HG03469 (cell line): Measurements from ENCODE around the gene CDH13.

ENCODE experiments used
- ATAC-seq: cut with Tn5 transposase; IDR thresholded peaks from one replicate; pipeline ENCODE4 v1.9.1; 2021; ENCODE audit warnings: mild to moderate bottlenecking, moderate library complexity, moderate number of reproducible peaks; ENCODE audit not compliant: unreplicated experiment

Gene CDH13

DNA sequence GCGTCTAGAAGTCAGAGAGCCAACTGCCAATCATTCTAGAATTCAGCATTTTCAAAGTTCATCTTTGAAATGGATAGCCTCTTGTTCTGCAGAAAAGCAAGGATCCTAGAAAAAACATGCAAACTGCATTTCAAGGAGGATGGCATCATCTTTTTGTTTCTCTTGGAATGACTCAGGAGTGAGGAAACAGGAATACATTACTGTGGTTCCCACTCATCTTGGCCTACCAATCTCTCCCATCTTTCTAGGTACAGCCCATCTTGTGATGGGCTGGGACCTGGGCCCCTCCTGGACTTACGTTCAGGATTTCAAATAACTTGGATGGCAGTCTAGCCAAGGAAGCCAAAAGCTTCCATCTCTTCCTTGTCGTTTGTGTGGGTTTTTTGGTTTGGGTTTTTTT, 363.4 kb downstream of the CDH13 start:
- no peak for ATAC-seq

- ATAC-seq, result no peak
These were observed 364.6 kb downstream of the CDH13 start for GRCh38 chr16:82991410-82991809.

DNA sequence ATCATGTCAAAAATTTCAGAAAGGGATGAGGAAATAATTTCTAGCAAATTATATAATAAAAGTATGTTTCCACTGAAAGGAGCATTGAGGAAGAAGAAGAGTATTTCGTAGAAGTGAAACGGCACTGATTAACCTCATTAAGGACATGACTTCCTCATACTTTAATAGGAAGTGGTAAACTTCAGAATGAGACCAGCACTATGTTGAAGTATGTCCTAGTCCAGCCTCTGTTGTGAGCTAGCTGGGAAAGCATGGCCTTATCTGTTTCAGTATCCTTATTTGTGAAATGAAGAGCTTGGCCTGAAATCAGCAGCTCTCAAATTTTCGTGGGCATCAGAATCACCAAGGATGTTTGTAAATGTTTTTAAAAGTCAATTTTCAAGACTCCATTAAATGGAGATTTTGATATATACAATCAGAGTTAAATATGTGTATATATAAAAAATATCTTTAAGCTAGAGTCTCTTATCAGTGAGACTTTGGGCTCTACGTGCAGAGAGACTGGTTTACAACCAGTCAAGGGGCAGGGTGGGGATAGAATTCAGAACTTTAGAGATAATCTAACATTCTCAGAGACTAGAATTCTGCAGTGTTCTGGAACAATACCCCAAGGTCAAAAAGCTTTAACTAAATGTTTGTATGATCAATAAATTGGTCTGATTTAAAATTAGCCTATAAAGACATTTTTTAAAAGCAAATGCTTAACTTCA, 365.4 kb downstream of the CDH13 start:
- no peak for ATAC-seq

GRCh38 chr16:82992786-82993185, 366.0 kb downstream of the CDH13 start:
- no peak for ATAC-seq

GRCh38 chr16:82993415-82993814, 366.6 kb downstream of the CDH13 start:
- no peak for ATAC-seq

DNA sequence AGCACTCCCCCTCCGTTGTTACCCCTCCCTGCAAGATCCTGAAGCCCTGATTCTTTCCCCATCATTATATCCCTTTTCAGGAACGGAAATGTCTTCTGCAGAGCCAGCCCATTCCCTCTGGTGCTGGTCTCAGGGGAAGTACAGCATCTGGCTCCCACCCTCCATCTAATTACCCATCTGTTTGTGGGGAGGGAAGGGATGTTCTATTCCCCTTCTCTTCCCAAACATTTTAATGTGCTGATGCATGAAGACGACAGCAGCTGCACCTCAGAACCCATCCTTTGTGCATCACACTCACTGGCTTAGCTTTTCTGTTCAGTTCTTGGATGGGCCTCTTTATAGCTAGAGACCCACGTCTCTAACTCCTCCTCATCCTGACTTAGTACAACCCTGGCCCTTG, 367.2 kb downstream of the CDH13 start:
- ATAC-seq, result no peak

GRCh38 chr16:82995286-82995923, 368.6 kb downstream of the CDH13 start:
- no peak for ATAC-seq

DNA sequence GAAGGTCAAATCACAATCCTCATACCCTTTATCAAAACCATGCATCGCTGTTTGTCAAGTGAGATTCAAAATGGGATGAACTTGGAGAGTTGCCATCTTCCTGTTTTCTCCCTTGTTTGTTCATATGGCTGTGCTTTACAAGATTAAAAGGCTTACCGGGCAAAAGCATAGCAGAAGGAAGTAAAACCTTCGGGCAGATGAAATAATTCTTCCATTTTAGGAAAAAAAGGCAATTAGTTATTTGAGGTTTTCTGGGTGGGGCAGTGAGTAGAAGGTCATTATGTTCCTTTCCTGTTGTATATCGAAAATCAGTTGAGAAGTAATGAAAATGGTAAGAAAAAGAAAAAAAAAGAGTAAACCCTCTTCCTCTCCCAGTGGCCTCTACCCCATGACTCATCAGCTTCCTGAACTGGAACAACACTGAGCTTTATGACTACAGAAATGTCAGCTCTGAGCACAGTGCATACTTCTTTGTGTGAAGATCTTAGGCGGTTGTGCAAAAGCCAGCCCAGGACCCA, 369.2 kb downstream of the CDH13 start:
- no peak for ATAC-seq

DNA sequence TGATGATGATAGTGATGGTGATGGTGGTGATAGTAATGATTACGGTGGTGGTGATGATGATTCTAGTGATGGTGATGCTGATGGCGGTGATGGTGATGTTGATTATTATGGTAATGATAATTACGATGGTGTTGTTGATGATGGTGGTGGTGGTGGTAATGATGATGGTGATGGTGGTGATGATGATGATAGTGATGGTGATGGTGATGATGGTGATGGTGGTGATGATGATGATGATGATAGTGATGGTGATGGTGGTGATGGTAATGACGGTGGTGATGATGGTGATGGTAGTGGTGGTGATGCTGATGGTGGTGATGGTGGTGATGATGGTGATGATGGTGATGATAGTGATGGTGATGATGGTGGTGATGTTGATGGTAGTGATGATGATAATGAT, 370.0 kb downstream of the CDH13 start:
- ATAC-seq, result no peak

DNA sequence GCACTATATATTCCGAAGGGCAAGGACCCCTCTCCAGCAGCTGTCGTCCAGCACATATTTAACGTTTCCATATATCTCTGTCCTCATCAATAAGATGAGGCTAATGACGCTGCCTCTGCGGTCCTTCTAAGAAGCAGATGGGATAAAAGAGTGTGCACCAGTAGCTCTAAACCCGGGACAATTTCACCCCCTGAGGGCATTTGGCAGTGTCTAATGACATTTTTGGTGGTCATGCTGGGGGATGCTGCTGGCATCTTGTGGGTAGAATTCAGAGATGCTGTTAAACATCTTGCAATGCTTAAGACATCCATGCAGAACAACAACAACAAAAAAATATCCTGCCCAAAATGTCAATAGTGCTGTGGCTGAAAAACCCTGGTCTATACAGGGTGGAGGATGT, 372.9 kb downstream of the CDH13 start:
- no peak for ATAC-seq

DNA sequence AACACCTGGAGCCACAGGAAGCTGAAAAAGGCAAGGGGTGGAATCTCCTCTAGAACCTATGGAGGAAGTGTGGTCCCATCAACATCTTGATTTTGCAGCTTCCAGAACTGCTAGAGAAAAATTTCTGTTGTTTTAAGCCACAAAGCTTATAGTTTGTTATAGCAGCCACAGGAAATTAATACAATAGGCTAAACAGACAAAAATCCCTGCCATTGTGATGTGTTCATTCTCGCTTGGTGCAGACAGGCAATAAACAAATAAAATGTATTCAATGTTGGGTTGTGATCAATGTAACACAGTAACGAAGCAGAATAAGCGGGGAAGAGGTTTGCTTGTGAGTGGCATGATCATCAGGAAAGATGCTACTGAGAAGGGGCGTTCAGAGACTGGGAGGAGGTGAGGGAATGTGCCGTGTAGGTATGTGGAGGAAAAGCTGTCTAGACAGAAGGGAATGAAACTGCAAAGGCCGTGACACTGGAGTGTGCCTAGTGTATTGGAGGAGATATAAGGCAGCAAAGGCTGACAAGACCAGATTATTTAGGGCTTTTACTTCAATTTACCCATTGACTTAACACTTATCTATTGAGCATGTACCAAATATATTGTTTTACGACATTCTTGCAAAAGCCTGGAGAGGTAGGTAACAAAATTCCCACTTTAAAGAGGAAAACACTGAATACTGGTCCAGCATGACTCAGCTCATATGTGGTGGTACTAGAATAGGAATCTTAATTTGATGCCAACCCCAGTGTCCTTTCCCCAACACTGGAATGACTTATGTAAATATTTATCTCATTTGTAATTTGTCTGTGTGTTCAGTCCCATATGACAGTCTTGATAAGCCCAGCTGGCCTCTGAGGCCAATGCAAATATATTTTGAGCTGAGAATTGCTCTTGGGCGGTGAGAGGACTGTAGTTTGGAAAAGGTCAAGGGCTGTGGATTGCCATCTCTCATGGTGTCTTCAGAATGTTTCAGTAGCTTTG, 375.9 kb downstream of the CDH13 start:
- ATAC-seq, result no peak

DNA sequence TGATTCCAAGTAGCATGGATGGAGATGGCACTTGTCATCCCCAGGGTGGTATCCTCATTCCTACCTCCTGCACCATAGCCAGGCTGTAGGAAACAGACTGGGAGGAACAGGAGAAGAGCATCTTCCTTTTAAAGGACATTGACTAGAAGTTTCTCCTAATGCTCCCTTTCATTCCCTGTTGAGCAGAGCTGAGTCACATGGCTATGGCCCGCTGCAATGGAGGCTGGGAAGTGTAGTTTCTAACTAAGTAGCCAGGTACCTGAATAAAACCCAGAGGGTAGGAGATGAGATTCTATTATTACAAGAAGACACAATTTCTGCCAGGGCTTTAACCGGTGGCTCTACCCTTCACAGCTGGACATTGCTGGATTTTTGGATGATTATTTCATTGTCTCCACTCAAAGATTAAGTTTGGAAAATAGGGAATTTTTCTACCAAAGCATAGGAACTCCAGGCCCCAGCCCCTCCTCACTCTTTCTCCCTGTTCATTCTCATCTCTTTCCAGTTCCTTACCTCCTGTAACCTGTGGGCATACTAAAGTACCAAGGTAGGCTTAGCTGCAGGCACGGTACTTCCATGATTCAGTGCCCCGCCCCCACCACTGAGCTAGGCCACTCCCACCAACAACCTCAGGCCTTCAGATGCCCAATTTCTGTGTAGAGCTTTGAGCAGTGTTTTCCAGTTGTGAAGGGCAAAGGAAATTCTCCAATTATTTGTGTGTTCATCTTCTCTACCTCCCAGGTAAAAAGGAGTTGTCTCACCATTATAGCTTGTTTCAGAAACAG, 378.3 kb downstream of the CDH13 start:
- no peak for ATAC-seq

- no peak for ATAC-seq
These were observed 378.9 kb downstream of the CDH13 start for GRCh38 chr16:83005653-83006160.

GRCh38 chr16:83010776-83011720, 384.3 kb downstream of the CDH13 start:
- no peak for ATAC-seq

DNA sequence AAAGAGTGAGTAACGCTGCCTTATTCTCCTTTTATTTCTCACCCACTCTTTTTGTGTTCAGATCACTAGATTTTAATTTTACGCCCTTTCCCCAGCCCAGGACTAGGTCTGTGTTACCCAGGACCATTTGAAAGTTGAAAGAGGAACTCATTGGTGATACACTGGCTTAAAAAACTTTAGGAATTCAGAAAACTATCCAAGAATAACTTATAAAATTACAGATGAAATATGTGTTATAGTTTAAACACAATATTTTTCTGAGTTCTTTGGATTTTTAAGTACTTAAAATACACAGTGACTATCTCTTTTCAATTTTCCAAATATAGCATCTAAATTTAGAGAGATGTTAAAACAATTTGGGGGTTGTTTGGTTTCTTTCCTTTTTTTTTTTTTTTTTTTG, 385.2 kb downstream of the CDH13 start:
- no peak for ATAC-seq

- no peak for ATAC-seq
These were observed 386.3 kb downstream of the CDH13 start for GRCh38 chr16:83013071-83013470.

GRCh38 chr16:83019963-83020362, 393.2 kb downstream of the CDH13 start:
- no peak for ATAC-seq

GRCh38 chr16:83021045-83021444, 394.3 kb downstream of the CDH13 start:
- ATAC-seq, result no peak

DNA sequence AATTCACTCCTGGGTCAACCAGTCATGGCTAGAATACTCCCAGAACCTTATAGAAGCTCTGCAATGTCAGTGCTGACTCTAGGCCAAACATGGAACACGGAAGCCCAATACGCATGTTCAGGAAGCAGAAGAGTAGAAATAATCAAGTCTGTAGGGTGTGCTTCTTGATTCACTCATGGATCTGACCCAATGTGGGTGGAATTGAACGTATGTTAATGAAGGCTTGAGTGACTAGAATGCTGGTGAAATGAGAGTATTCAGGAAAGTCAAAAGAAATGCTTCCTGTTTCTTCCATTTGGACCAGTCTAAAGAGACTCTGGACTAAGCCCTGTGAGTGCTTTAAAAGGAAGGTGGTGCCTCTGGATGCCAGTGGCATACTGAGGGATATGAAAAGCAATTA, 395.0 kb downstream of the CDH13 start:
- ATAC-seq, result no peak
